HG03520 (cell line): ENCODE measurements around the gene GBX2.

Experiments used
- ATAC-seq: cut with Tn5 transposase; IDR thresholded peaks from one replicate; pipeline ENCODE4 v1.9.1; 2021; ENCODE audit warnings: mild to moderate bottlenecking, moderate library complexity; ENCODE audit not compliant: unreplicated experiment

The GBX2 gene

GRCh38 chr2:236120829-236121228, 47.4 kb downstream of the GBX2 start:
- ATAC-seq, result no peak

DNA sequence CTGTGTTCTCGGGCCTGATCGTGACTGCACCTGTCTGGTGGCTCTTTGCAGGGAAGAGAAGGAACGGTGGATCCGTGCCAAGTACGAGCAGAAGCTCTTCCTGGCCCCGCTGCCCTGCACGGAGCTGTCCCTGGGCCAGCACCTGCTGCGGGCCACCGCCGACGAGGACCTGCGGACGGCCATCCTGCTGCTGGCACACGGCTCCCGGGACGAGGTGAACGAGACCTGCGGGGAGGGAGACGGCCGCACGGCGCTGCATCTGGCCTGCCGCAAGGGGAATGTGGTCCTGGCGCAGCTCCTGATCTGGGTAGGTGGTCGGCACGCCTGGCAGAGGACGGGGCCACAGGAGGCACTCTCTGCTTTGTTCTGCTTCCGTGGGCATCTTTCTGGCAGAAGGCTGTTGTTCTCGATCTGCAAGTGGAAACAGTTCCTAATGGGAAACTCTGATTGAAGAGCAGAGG, 48.0 kb downstream of the GBX2 start:
- no peak for ATAC-seq

GRCh38 chr2:236119476-236119875, 48.7 kb downstream of the GBX2 start:
- ATAC-seq, result no peak

DNA sequence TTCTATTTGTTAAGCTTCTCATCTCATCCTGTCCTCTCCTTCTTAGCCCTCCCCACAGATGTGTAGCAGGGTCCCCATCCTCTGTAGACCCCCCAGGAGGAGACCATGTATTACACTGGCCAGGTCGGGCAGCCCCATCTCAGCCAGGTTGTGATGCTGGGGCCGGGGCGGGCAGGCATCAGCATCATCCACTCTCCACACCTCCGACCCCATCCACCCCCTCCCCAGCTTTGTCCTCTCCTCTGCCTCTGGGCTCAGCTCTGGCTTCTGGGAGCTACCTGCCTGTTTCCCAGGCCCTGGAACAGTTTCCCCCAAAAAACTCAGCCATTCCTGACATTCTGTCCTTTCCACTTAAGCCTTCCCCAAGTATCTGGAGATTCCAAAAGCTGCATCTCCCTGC, 49.2 kb downstream of the GBX2 start:
- ATAC-seq, result no peak

DNA sequence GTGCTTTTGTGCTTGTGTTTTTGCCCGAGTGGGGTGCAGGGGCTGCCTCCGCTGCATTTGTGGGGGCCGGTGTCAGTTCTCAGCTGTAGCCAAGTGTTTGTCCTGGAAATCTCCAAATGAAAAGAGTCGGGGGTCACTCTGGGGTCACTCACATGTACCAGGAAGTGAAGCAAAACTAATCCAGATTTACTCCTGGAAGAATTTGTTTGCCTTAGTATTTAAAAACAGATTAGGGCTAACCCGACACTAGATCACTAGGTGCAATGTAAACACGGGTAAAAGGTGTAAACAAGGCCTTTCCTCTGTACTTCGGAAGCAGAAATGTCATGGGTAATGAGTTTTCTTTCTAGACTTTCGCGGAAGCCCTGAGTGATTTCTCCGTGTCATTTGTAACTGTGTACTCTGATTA, 50.3 kb downstream of the GBX2 start:
- ATAC-seq, result no peak

DNA sequence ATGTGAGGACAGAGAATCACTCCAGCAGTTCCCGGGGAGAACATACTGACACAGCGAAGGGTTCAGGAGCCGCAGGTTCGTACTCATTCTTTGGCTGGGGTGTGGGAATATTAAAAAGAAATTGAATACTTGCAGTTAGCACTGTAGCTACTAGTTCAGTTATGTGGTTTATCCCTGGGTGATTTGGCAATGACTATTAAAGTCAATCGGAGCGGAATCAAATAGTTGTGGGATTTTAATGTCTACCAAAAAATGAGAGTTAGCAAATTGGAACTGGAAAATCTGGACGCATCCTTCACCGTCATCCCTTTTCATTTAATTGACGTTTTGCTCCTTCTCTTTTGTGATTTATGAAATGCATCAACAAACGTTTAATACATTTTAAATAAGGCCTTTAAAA, 50.8 kb downstream of the GBX2 start:
- no peak for ATAC-seq
